Motor neuron (in vitro differentiated cells): ENCODE results near the gene BRIX1. TPM values are rescaled to one million over a fixed set of nuclear protein-coding genes. Genes with fewer than 3 reads are reported as not detected.
"Not testable (repeated sequence)": the region's sequence is repeated elsewhere in the genome, so short reads cannot be mapped to it uniquely, and the experiment has no call there.

Source experiments
- ATAC-seq, 8 experiments: fragments of 200-7000 bp; cut with Tn5 transposase; replicated peaks in 6 of 8; 2 replicates each; pipeline ENCODE4 v1.8.0; 2021; ENCODE audit warnings: mild to moderate bottlenecking in 8 of 8, moderate library complexity in 8 of 8
- H3K27ac ChIP-seq, 2 donors: fragments of 250-450 bp; sonication (Bioruptor Pico); 2 replicates each; pipeline ENCODE4 v1.9.0; 2021; ENCODE audit warnings: antibody characterized with exemption in 2 of 2, mild to moderate bottlenecking in 2 of 2, moderate library complexity in 1 of 2
- H3K4me1 ChIP-seq, 2 donors: fragments of 250-450 bp; sonication (Bioruptor Pico); replicated peaks in 1 of 2; 2 replicates each; pipeline ENCODE4 v1.6.1; 2021; ENCODE audit warnings: antibody characterized with exemption in 2 of 2, mild to moderate bottlenecking in 2 of 2, moderate library complexity in 1 of 2
- H3K4me3 ChIP-seq, 5 donors: fragments of 250-450 bp; sonication (Bioruptor Pico); 2 replicates each; pipeline ENCODE4 v1.9.0; 2021; ENCODE audit warnings: antibody characterized with exemption in 5 of 5, mild to moderate bottlenecking in 5 of 5, moderate library complexity in 4 of 5
- WGBS, 10 experiments: fragments of 450-650 bp; shearing (Covaris generic); methylation state at CpG; one replicate each; pipeline ENCODE4 v1.0.0; 2022; 5-methylcytosine and 5-hydroxymethylcytosine counted together
- in situ Hi-C, 9 experiments: fragments of 400-800 bp; cut with MboI; loops; one replicate each; pipeline ENCODE4 v1.15.0; 2021; ENCODE audit warnings: low sequenced_read_pairs in 9 of 9, low pct_unique_long_range_greater_than_20kb in 2 of 9; ENCODE audit not compliant: unreplicated experiment in 9 of 9
- total RNA-seq, 8 experiments: library from RNA; unstranded; fragments of 300-600 nt; gene quantifications; 2 replicates each; pipeline versions ENCODE4 v1.2.3 to v1.2.4, GENCODE V29; 2022

Gene BRIX1
- total RNA-seq, 8 experiments from 2014 or later = 28.6 to 57.1 (median 44.1) TPM

- H3K4me1 ChIP-seq = peaks cover 6 to 19% of the 10 kb centered on the region in 2 donors
- in situ Hi-C loops = loop anchor here in 3 of 9 experiments (25.0 kb wide), 2 partner anchors 406 to 431 kb away; no protein-coding TSS in a partner anchor
- H3K4me3 ChIP-seq = no peak overlapping the region
- no peak overlapping the region for H3K27ac ChIP-seq
- ATAC-seq = no peak
- WGBS, 10 experiments = 54 to 100% (median 91%) methylated on average over 1 to 4 of the region's 4 CpGs
These were observed 2.5 kb downstream of the BRIX1 start for GRCh38 chr5:34918025-34918424.

- in situ Hi-C loops = loop anchor here in 3 of 9 experiments (25.0 kb wide), 2 partner anchors 407 to 432 kb away; no protein-coding TSS in a partner anchor
- no peak overlapping the region for H3K27ac ChIP-seq
- no peak overlapping the region for H3K4me3 ChIP-seq
- ATAC-seq = no peak
- H3K4me1 ChIP-seq = peaks cover 6 to 14% of the 10 kb centered on the region in 2 donors
- 79 to 100% (median 100%) methylated on average over 2 to 4 of the region's 4 CpGs; no CpG with 5 or more reads in 3 of the 10 experiments for WGBS, 10 experiments
These were observed 3.6 kb downstream of the BRIX1 start for GRCh38 chr5:34919077-34919476.

DNA sequence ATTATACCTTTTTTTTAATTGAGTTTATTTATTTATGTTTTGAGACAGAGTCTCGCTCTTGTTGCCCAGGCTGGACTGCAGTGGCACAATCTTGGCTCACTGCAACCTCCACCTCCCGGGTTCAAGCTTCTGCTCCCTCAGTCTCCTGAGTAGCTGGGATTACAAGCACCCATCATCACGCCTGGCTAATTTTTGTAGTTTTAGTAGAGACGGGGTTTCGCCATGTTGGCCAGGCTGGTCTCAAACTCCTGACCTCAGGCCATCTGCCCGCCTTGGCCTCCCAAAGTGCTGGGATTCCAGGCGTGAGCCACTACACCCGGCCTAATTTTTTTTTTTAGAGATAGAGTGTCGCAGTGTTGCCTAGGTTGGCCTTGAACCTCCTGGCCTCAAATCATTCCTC, 7.7 kb downstream of the BRIX1 start:
- WGBS, 10 experiments = 80 to 100% (median 94%) methylated on average over 1 to 9 of the region's 9 CpGs

GRCh38 chr5:34923694-34924461, 8.4 kb downstream of the BRIX1 start:
- in situ Hi-C loops = loop anchor here in 3 of 9 experiments (25.0 kb wide), 2 partner anchors 412 to 437 kb away; no protein-coding TSS in a partner anchor
- peak in 7 of 8 experiments; percentile 57 to 91 (median 79) for ATAC-seq
- no peak overlapping the region for H3K4me3 ChIP-seq
- WGBS, 10 experiments = 33 to 77% (median 43%) methylated on average over 1 to 3 of the region's 3 CpGs
- H3K4me1 ChIP-seq = peaks cover 0 to 6% of the 10 kb centered on the region in 2 donors
- no peak overlapping the region for H3K27ac ChIP-seq

More for the DNA sequence above, 7.7 kb downstream of the BRIX1 start:
- not testable (repeated sequence) for ATAC-seq, H3K4me3 ChIP-seq, H3K27ac ChIP-seq, H3K4me1 ChIP-seq
- in situ Hi-C loops = loop anchor here in 3 of 9 experiments (25.0 kb wide), 2 partner anchors 411 to 436 kb away; no protein-coding TSS in a partner anchor

DNA sequence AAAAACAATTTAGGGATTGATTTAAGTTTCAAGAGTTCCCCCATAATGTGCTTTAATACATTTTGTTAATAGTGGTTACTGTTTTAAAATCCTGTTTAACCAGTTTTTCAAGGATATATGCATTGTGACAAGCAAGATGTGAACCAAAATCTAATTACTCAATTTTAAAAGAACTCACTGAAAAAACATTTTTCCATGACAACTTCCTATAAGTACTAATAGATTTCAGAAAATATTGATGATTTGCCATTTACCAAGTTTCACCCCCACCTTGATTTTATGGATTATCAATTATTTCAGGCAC, 8.9 kb downstream of the BRIX1 start:
- no peak for ATAC-seq
- H3K4me3 ChIP-seq = no peak overlapping the region
- H3K4me1 ChIP-seq = peaks cover 0 to 6% of the 10 kb centered on the region in 2 donors
- in situ Hi-C loops = loop anchor here in 3 of 9 experiments (25.0 kb wide), 2 partner anchors 412 to 437 kb away; no protein-coding TSS in a partner anchor
- H3K27ac ChIP-seq = no peak overlapping the region

- peaks cover 6 to 15% of the 10 kb centered on the region in 2 donors for H3K4me1 ChIP-seq
- no peak overlapping the region for H3K4me3 ChIP-seq
- in situ Hi-C loops = no loop called here
- no peak for ATAC-seq
- no peak overlapping the region for H3K27ac ChIP-seq
- 79 to 100% (median 97%) methylated on average over 1 to 3 of the region's 3 CpGs; no CpG with 5 or more reads in 2 of the 10 experiments for WGBS, 10 experiments
These were observed 10.9 kb downstream of the BRIX1 start for GRCh38 chr5:34926318-34926888.

GRCh38 chr5:34927785-34928184, 12.3 kb downstream of the BRIX1 start:
- H3K4me3 ChIP-seq = no peak overlapping the region
- WGBS, 10 experiments = 52 to 100% (median 80%) methylated on average over 1 to 5 of the region's 5 CpGs; no CpG with 5 or more reads in 2 of the 10 experiments
- ATAC-seq = no peak
- peaks cover 8 to 17% of the 10 kb centered on the region in 2 donors for H3K4me1 ChIP-seq
- in situ Hi-C loops = no loop called here
- no peak overlapping the region for H3K27ac ChIP-seq

DNA sequence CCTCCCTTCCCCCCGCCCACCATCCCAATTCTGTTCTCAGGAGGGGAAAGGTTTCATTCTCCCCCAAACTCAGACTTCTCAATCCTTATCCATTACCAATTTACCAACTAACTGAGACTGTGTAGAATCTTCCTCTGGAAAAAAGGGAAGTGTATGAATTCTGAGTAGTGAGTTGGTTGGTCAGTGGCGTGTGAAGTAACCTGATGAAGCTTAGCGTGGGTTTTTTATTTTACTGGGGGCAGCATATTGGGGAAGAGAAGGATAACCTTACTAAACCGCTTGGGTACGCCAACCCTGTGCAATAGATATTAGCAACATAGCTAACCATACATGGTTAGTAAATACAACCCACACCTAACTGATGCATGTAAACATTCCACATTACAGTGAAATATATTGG, 12.8 kb downstream of the BRIX1 start:
- in situ Hi-C loops = no loop called here
- ATAC-seq = no peak
- Histone ChIP-seq H3K4me3 (peak overlapping the region in 1 of 5 donors; percentile 83), H3K27ac (no peak overlapping the region), H3K4me1 (peaks cover 8 to 17% of the 10 kb centered on the region in 2 donors)
- 80 to 95% (median 93%) methylated on average over 1 to 4 of the region's 5 CpGs; no CpG with 5 or more reads in 3 of the 10 experiments for WGBS, 10 experiments

DNA sequence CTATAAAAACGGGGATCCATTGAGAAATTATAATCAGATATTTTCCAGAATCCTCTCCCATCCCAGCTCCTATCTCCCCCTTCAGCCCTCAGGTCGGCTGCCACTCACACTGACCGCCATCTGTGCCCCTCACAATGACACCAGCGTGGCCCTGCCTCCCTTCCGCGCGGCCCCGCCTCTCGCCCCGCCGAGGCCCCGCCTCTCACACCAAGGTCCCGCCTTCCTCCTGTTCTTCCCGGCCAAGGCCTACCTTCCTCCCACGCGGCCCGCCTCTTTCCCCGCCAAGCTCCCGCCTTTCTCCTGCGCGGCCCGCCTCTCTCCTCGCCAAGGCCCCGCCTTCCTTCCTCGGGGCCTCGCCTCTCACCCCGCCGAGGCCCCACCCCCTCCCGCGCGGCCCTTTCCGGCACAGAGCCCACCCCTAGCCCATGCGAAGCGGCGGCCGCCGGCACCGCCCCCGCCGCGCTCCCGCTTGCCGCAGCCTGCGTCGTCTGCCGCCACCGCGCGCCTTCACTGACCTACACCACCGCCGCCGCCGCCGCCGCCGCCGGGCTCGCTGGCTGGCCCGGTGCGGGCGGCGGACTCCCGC, 13.7 kb downstream of the BRIX1 start, which contains the start of gene DNAJC21:
DNAJC21 (plus strand) TSS at position 426 of the 586 bp plus-strand sequence. CDS start 261 bp downstream, outside the sequence.
- ATAC-seq = peak; percentile 76 to 93 (median 90)
- 0% methylated on average over 1 of the region's 63 CpGs; no CpG with 5 or more reads in 7 of the 10 experiments for WGBS, 10 experiments
- peaks cover 8 to 17% of the 10 kb centered on the region in 2 donors for H3K4me1 ChIP-seq
- peak within 1 kb of the TSS; percentile 83 to 88 for H3K27ac ChIP-seq
- in situ Hi-C loops = no loop called here
- H3K4me3 ChIP-seq = peak within 1 kb of the TSS; percentile 59 to 92 (median 68)

- in situ Hi-C loops = no loop called here
- Histone ChIP-seq H3K4me3 (peak overlapping the region; percentile 59 to 92 (median 68)), H3K27ac (peak overlapping the region; percentile 83 to 88), H3K4me1 (peaks cover 8 to 17% of the 10 kb centered on the region in 2 donors)
- ATAC-seq = peak; percentile 54 to 74 (median 63)
- WGBS, 10 experiments = 0 to 1% (median 0%) methylated on average over 2 to 14 of the region's 70 CpGs; no CpG with 5 or more reads in 2 of the 10 experiments
These were observed 14.4 kb downstream of the BRIX1 start for GRCh38 chr5:34929720-34930461.

- in situ Hi-C loops = no loop called here
- peak overlapping the region; percentile 59 to 92 (median 68) for H3K4me3 ChIP-seq
- H3K4me1 ChIP-seq = peaks cover 8 to 17% of the 10 kb centered on the region in 2 donors
- ATAC-seq = no peak
- H3K27ac ChIP-seq = no peak overlapping the region
- WGBS, 10 experiments = 0 to 10% (median 0%) methylated on average over 1 to 3 of the region's 3 CpGs
These were observed 14.9 kb downstream of the BRIX1 start for GRCh38 chr5:34930462-34930844.

GRCh38 chr5:34930870-34931269, 15.4 kb downstream of the BRIX1 start:
- H3K27ac ChIP-seq = no peak overlapping the region
- in situ Hi-C loops = no loop called here

More at GRCh38 chr5:34930870-34931269, 15.4 kb downstream of the BRIX1 start:
- ATAC-seq = no peak
- WGBS, 10 experiments = 37 to 81% (median 52%) methylated on average over 1 to 4 of the region's 4 CpGs
- peak overlapping the region; percentile 59 to 92 (median 68) for H3K4me3 ChIP-seq
- peaks cover 8 to 17% of the 10 kb centered on the region in 2 donors for H3K4me1 ChIP-seq
